PC-9 (cell line): ENCODE results near the gene GLIPR2. TPM values are rescaled to one million over a fixed set of nuclear protein-coding genes. Genes with fewer than 3 reads are reported as not detected.
A peak's percentile ranks its signal among the peaks of the same experiment; 100 is the strongest.

Experiments
- BruUV-seq: library from RNA; stranded (reverse); fragments of 400-500 nt; replicated peaks from 2 replicates; lab custom pipeline; 2021; lab: Mats Ljungman, UMichigan
- CTCF ChIA-PET: fragments of 300-600 bp; sonication (Branson Sonifier 250); formaldehyde crosslinking; loops from one replicate; lab custom pipeline; 2022; ENCODE audit warnings: antibody characterized with exemption; lab: Charles Lee
- POLR2A ChIA-PET: fragments of 300-600 bp; sonication (Branson Sonifier 250); formaldehyde crosslinking; loops from one replicate; lab custom pipeline; 2022; ENCODE audit warnings: antibody characterized with exemption; ENCODE audit not compliant: unreplicated experiment; lab: Charles Lee
- DNase-seq, 2 experiments: peaks; one replicate each; pipeline versions ENCODE4 v3.0.0 to v3.0.0-alpha.2; 2015 to 2022; ENCODE audit warnings: mixed read lengths in 1 of 2
- H2AFZ ChIP-seq: fragments of 200-600 bp; sonication (generic); 2 replicates; pipeline ENCODE4 v1.8.1; 2017; ENCODE audit warnings: antibody characterized with exemption
- H3F3A ChIP-seq: fragments of 200-600 bp; sonication (generic); 2 replicates; pipeline ENCODE4 v1.8.1; 2017; ENCODE audit warnings: antibody characterized with exemption, mild to moderate bottlenecking, low read depth; ENCODE audit not compliant: insufficient read depth
- H3K27ac ChIP-seq: fragments of 200-600 bp; sonication (generic); 2 replicates; pipeline ENCODE4 v1.6.1; 2016; ENCODE audit warnings: mixed run types
- H3K27me3 ChIP-seq: fragments of 200-600 bp; sonication (generic); 2 replicates; pipeline ENCODE4 v1.6.1; 2016; ENCODE audit warnings: low read depth, mixed run types; ENCODE audit not compliant: insufficient read depth
- H3K36me3 ChIP-seq: fragments of 200-600 bp; sonication (generic); 2 replicates; pipeline ENCODE4 v1.6.1; 2016; ENCODE audit warnings: low read depth, mixed run types
- H3K4me1 ChIP-seq: fragments of 200-600 bp; sonication (generic); replicated peaks from 2 replicates; pipeline ENCODE4 v1.6.1; 2016; ENCODE audit warnings: mixed run types; ENCODE audit not compliant: insufficient read depth
- H3K4me2 ChIP-seq: fragments of 200-600 bp; sonication (generic); 2 replicates; pipeline ENCODE4 v1.6.1; 2017; ENCODE audit warnings: mixed run types
- H3K4me3 ChIP-seq: fragments of 200-600 bp; sonication (generic); 2 replicates; pipeline ENCODE4 v1.6.1; 2016; ENCODE audit warnings: mixed run types
- H3K79me2 ChIP-seq: fragments of 200-600 bp; sonication (generic); 2 replicates; pipeline ENCODE4 v1.6.1; 2017; ENCODE audit warnings: low read depth, mixed run types
- H3K9me2 ChIP-seq: fragments of 200-600 bp; sonication (generic); 2 replicates; pipeline ENCODE4 v1.8.1; 2017; ENCODE audit warnings: mild to moderate bottlenecking; ENCODE audit not compliant: insufficient read depth
- H3K9me3 ChIP-seq: fragments of 200-600 bp; sonication (generic); 2 replicates; pipeline ENCODE4 v1.8.1; 2016; ENCODE audit warnings: low read depth; ENCODE audit not compliant: insufficient read depth
- H4K20me1 ChIP-seq: fragments of 200-600 bp; sonication (generic); 2 replicates; pipeline ENCODE4 v1.8.1; 2017; ENCODE audit not compliant: insufficient read depth
- EZH2 ChIP-seq: fragments of 200-600 bp; sonication (generic); IDR thresholded peaks from 2 replicates; pipeline ENCODE4 v1.8.0; 2017; ENCODE audit warnings: antibody characterized with exemption, low read depth
- intact Hi-C: fragments of 100-400 bp; cut with micrococcal nuclease; formaldehyde crosslinking; loops from one replicate; pipeline ENCODE4 v1.10.0; 2022; ENCODE audit not compliant: unreplicated experiment
- total RNA-seq: library from RNA; stranded (reverse); gene quantifications from 2 replicates; pipeline ENCODE4 v1.2.3, GENCODE V29; 2021
- TF ChIP-seq, protein P1 (sequence below): fragments of 200-600 bp; sonication (generic); conservative IDR thresholded peaks from 2 replicates; pipeline ENCODE4 v1.6.1; 2017; ENCODE audit warnings: mixed run types, antibody characterized with exemption, mild to moderate bottlenecking, moderate library complexity

GLIPR2 gene
- total RNA-seq, 1 experiment from 2014 or later, result 3.9 TPM

DNA sequence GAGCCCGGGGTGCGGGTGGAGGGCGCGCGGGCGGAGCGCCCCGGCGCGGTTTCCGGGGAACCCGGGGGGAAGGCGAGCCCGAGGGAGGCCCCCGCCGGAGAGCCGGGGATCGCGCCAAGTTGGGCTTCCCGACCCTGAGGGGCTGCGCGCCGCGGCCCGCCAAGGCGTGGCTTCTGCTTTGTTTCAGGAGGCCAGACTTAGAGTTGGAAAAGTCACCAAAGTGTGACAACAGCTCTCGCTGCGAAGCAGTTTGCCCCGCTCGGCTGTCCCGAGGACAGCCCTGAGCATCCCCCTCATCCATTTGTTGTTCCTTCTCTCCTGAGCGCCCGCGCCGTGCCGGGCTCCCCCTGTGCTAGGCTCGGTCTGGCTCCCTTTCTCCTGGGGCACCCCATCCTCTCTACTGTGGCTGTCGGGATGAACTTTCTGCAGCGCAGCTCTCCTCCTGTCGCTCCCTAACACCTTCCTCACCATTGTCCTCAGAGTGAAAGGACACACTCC is 410 bp downstream of the GLIPR2 start:
- Histone ChIP-seq H3K9me2 (no peaks in the 10 kb centered on the region), H3K27ac (no peak overlapping the region), H3K79me2 (no peaks in the 10 kb centered on the region), H3K4me3 (peak overlapping the region; percentile 63), H3K9me3 (no peaks in the 10 kb centered on the region), H3F3A (no peaks in the 10 kb centered on the region), H4K20me1 (no peaks in the 10 kb centered on the region), H2AFZ (peak overlapping the region; percentile 74), H3K27me3 (no peaks in the 10 kb centered on the region), H3K4me2 (peak overlapping the region; percentile 85), H3K36me3 (no peaks in the 10 kb centered on the region), H3K4me1 (peaks cover 24% of the 10 kb centered on the region; the same call in 1 of the 2 replicates)
- ChIA-PET POLR2A (interaction anchor here (0.7 kb wide), 2 partner anchors 60 to 126 kb away, joined by 3 to 4 read pairs; no protein-coding TSS in a partner anchor), CTCF (no interaction called here)
- intact Hi-C loops, result no loop called here
- TF ChIP-seq, protein P1, sequence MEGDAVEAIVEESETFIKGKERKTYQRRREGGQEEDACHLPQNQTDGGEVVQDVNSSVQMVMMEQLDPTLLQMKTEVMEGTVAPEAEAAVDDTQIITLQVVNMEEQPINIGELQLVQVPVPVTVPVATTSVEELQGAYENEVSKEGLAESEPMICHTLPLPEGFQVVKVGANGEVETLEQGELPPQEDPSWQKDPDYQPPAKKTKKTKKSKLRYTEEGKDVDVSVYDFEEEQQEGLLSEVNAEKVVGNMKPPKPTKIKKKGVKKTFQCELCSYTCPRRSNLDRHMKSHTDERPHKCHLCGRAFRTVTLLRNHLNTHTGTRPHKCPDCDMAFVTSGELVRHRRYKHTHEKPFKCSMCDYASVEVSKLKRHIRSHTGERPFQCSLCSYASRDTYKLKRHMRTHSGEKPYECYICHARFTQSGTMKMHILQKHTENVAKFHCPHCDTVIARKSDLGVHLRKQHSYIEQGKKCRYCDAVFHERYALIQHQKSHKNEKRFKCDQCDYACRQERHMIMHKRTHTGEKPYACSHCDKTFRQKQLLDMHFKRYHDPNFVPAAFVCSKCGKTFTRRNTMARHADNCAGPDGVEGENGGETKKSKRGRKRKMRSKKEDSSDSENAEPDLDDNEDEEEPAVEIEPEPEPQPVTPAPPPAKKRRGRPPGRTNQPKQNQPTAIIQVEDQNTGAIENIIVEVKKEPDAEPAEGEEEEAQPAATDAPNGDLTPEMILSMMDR, result no peak
- TSS peak; percentile 48 for BruUV-seq
- no peak for DNase-seq

DNA sequence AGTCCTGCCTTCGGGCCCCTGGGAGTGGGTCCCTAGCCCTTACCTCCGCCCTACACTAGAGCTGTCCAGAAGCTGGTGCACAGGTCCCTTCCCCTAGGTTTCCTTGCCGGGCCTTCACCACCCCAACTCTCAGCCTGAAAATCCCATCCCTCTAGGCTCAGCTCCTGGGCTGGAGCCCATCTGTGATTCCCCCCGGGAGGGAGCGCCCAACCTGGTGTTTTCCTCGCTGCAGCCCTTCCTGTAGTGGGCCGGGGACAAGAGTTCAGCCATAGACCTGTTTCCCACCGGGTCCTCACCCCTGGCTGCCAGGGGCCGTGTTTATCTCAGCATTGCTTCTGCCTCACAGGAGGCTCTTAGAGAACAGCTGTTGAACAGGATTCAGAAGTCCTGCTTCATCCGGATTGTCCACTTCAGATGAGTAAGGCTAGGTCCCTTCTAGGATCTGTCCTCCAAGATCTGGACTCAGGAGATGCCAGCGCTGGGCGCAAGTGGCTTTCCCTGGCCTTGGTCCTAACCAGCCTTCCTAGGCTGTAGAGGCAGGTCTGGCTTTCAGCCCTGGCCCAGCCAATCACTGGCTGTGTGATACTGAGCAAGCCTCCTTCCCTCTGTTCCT is 965 bp downstream of the GLIPR2 start:
- BruUV-seq, result no TSS peak
- no peaks in the 10 kb centered on the region for H3K9me2 ChIP-seq
- no peaks in the 10 kb centered on the region for H3K9me3 ChIP-seq
- DNase-seq, result no peak
- ChIA-PET CTCF (no interaction called here), POLR2A (interaction anchor here (0.7 kb wide), 1 partner anchor 60 kb away, joined by 4 read pairs; no protein-coding TSS in a partner anchor)
- peak overlapping the region; percentile 74 for H2AFZ ChIP-seq
- TF ChIP-seq, protein P1, result no peak
- no peak for TF ChIP-seq EZH2
- no peaks in the 10 kb centered on the region for H3F3A ChIP-seq
- peak overlapping the region; percentile 63 for H3K4me3 ChIP-seq
- no peaks in the 10 kb centered on the region for H3K79me2 ChIP-seq
- intact Hi-C loops, result no loop called here
- H3K27me3 ChIP-seq, result no peaks in the 10 kb centered on the region
- no peak overlapping the region for H3K27ac ChIP-seq
- H4K20me1 ChIP-seq, result no peaks in the 10 kb centered on the region
- peak overlapping the region; percentile 85 for H3K4me2 ChIP-seq
- no peaks in the 10 kb centered on the region for H3K36me3 ChIP-seq
- H3K4me1 ChIP-seq, result peaks cover 18% of the 10 kb centered on the region; the same call in 1 of the 2 replicates

DNA sequence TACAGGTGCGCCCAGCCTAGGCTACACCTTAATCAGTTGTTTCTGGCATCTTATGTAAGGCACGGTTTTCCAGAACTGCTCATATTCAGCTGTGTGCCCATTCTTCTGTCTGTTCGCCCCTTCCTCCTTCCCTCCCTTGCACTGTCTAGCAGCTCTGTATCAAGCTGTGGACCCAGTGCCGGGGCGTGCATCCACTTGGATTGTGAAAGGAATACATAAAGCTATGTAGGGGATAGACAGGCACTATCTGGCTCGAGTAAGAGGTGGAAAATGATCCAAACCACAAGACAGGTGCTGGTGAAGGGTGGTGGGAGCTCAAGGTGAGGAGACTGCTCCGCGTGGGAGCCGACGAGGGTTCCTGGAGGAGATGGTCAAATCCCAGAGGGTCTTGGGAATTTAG is 2.0 kb downstream of the GLIPR2 start:
- no peaks in the 10 kb centered on the region for H3K79me2 ChIP-seq
- no peak overlapping the region for H3K4me2 ChIP-seq
- POLR2A ChIA-PET, result no interaction called here
- no peak overlapping the region for H2AFZ ChIP-seq
- intact Hi-C loops, result no loop called here
- H3K27me3 ChIP-seq, result no peaks in the 10 kb centered on the region
- H3F3A ChIP-seq, result no peaks in the 10 kb centered on the region
- no peak for DNase-seq
- no peak overlapping the region for H3K4me3 ChIP-seq
- H3K36me3 ChIP-seq, result no peaks in the 10 kb centered on the region
- H3K27ac ChIP-seq, result no peak overlapping the region
- CTCF ChIA-PET, result no interaction called here
- TF ChIP-seq, protein P1, result no peak
- TF ChIP-seq EZH2, result no peak
- no peaks in the 10 kb centered on the region for H4K20me1 ChIP-seq
- H3K9me3 ChIP-seq, result no peaks in the 10 kb centered on the region
- BruUV-seq, result no TSS peak
- peaks cover 17% of the 10 kb centered on the region; the same call in 1 of the 2 replicates for H3K4me1 ChIP-seq
- H3K9me2 ChIP-seq, result no peaks in the 10 kb centered on the region
